ENCODE results near the gene FLRT2. TPM values are rescaled to one million over a fixed set of nuclear protein-coding genes. Genes with fewer than 3 reads are reported as not detected.

FLRT2 gene
- total RNA-seq: 3.4 TPM
- long read RNA-seq: 0 reads

- peak; percentile 80 for DNase-seq (ENCODE audit: missing footprints)
- peak; percentile 51 for ATAC-seq
- intact Hi-C loops (cut with DNase I): loop anchor here (5.0 kb wide), 1 partner anchor 333 kb away; no protein-coding TSS in a partner anchor
Measured at GRCh38 chr14:85529803-85530574, at the start of gene FLRT2. FLRT2 (plus strand) TSS chr14:85530144; CDS start chr14:85621515, 91,371 bp downstream.

GRCh38 chr14:85481471-85481870 lies 48.5 kb upstream of the FLRT2 start:
- ATAC-seq (no peak), DNase-seq (ENCODE audit: missing footprints) (no peak)
- intact Hi-C loops (cut with DNase I): no loop called here

- ATAC-seq (no peak), DNase-seq (ENCODE audit: missing footprints) (no peak)
- intact Hi-C loops (cut with DNase I): no loop called here
Measured at GRCh38 chr14:85482552-85482951, 47.4 kb upstream of the FLRT2 start.

GRCh38 chr14:85483037-85483436 lies 46.9 kb upstream of the FLRT2 start:
- ATAC-seq (no peak), DNase-seq (ENCODE audit: missing footprints) (no peak)
- intact Hi-C loops (cut with DNase I): no loop called here

- ATAC-seq (no peak), DNase-seq (ENCODE audit: missing footprints) (no peak)
- intact Hi-C loops (cut with DNase I): no loop called here
Measured at GRCh38 chr14:85483652-85484051, 46.3 kb upstream of the FLRT2 start.

- no peak for ATAC-seq
Measured at GRCh38 chr14:85487215-85487614, 42.7 kb upstream of the FLRT2 start.

GRCh38 chr14:85501751-85502150 lies 28.2 kb upstream of the FLRT2 start:
- no peak for DNase-seq (ENCODE audit: missing footprints)
- no peak for ATAC-seq
- intact Hi-C loops (cut with DNase I): no loop called here

More at GRCh38 chr14:85487215-85487614, 42.7 kb upstream of the FLRT2 start:
- no peak for DNase-seq (ENCODE audit: missing footprints)
- intact Hi-C loops (cut with DNase I): no loop called here

GRCh38 chr14:85508863-85509262 lies 21.1 kb upstream of the FLRT2 start:
- DNase-seq (ENCODE audit: missing footprints) (no peak), ATAC-seq (no peak)
- intact Hi-C loops (cut with DNase I): no loop called here

GRCh38 chr14:85512451-85512850 lies 17.5 kb upstream of the FLRT2 start:
- intact Hi-C loops (cut with DNase I): no loop called here
- no peak for ATAC-seq

GRCh38 chr14:85514487-85514886 lies 15.5 kb upstream of the FLRT2 start:
- no peak for ATAC-seq
- no peak for DNase-seq (ENCODE audit: missing footprints)
- intact Hi-C loops (cut with DNase I): no loop called here

More at GRCh38 chr14:85512451-85512850, 17.5 kb upstream of the FLRT2 start:
- DNase-seq (ENCODE audit: missing footprints): no peak

- no peak for ATAC-seq
- intact Hi-C loops (cut with DNase I): no loop called here
- no peak for DNase-seq (ENCODE audit: missing footprints)
Measured at GRCh38 chr14:85516239-85517113, 13.5 kb upstream of the FLRT2 start.

- intact Hi-C loops (cut with DNase I): no loop called here
- no peak for ATAC-seq
- DNase-seq (ENCODE audit: missing footprints): no peak
Measured at GRCh38 chr14:85517114-85517688, 12.7 kb upstream of the FLRT2 start.

GRCh38 chr14:85519661-85520305 lies 10.2 kb upstream of the FLRT2 start:
- intact Hi-C loops (cut with DNase I): no loop called here
- no peak for DNase-seq (ENCODE audit: missing footprints)
- ATAC-seq: no peak

- ATAC-seq (no peak), DNase-seq (ENCODE audit: missing footprints) (no peak)
- intact Hi-C loops (cut with DNase I): no loop called here
Measured at GRCh38 chr14:85520581-85520980, 9.4 kb upstream of the FLRT2 start.

GRCh38 chr14:85523624-85524023 lies 6.3 kb upstream of the FLRT2 start:
- intact Hi-C loops (cut with DNase I): no loop called here
- ATAC-seq (no peak), DNase-seq (ENCODE audit: missing footprints) (no peak)

- no peak for DNase-seq (ENCODE audit: missing footprints)
- ATAC-seq: no peak
- intact Hi-C loops (cut with DNase I): loop anchor here (5.0 kb wide), 1 partner anchor 330 kb away; no protein-coding TSS in a partner anchor
Measured at GRCh38 chr14:85527006-85527405, 2.9 kb upstream of the FLRT2 start.

- intact Hi-C loops (cut with DNase I): loop anchor here (5.0 kb wide), 1 partner anchor 330 kb away; no protein-coding TSS in a partner anchor
- DNase-seq (ENCODE audit: missing footprints) (no peak), ATAC-seq (no peak)
Measured at GRCh38 chr14:85527445-85528035, 2.4 kb upstream of the FLRT2 start.

GRCh38 chr14:85528080-85528896 lies 1.7 kb upstream of the FLRT2 start:
- no peak for DNase-seq (ENCODE audit: missing footprints)
- intact Hi-C loops (cut with DNase I): loop anchor here (5.0 kb wide), 1 partner anchor 331 kb away; no protein-coding TSS in a partner anchor
- peak; percentile 64 for ATAC-seq
